Right cardiac atrium (tissue), 5 donors: Measurements from ENCODE around the gene LINC00632. TPM values are rescaled to one million over a fixed set of nuclear protein-coding genes. Genes with fewer than 3 reads are reported as not detected.
A peak's percentile ranks its signal among the peaks of the same experiment; 100 is the strongest.

Experiments used
- ATAC-seq, 2 donors: fragments of 200-7000 bp; cut with Tn5 transposase; one replicate each; pipeline versions ENCODE4 v1.8.0 to v1.9.1; 2020; ENCODE audit warnings: moderate library complexity in 2 of 2, mild to moderate bottlenecking in 1 of 2
- DNase-seq, 3 donors: peaks; one replicate each; pipeline ENCODE4 v3.0.0-alpha.2; 2020
- H3K27ac ChIP-seq: one replicate; pipeline ENCODE4 v1.5.1; 2013; ENCODE audit warnings: mild to moderate bottlenecking, low read length, control low read depth, moderate library complexity
- H3K27me3 ChIP-seq: one replicate; pipeline ENCODE4 v1.6.1; 2013; ENCODE audit not compliant: control insufficient read depth, insufficient read depth
- H3K4me1 ChIP-seq: one replicate; pipeline ENCODE4 v1.6.1; 2013; ENCODE audit warnings: low read length; ENCODE audit not compliant: control insufficient read depth, insufficient read depth
- H3K4me3 ChIP-seq: one replicate; pipeline ENCODE4 v1.5.1; 2013; ENCODE audit warnings: low read length, control low read depth
- H3K9me3 ChIP-seq: one replicate; pipeline ENCODE4 v1.6.1; 2013; ENCODE audit warnings: low read length; ENCODE audit not compliant: control insufficient read depth
- WGBS: extraction: QIAGEN DNeasy Blood & Tissue Kit; methylation state at CpG from one replicate; pipeline ENCODE4 v1.1.7; 2013; 5-methylcytosine and 5-hydroxymethylcytosine counted together
- intact Hi-C, 4 donors: fragments of 100-400 bp; cut with DNase I; formaldehyde crosslinking; loops; one replicate each; pipeline versions ENCODE4 v1.11.0 to v1.14.0; 2022 to 2023
- polyA plus RNA-seq: library from polyadenylated mRNA; stranded (reverse); fragments of 200-250 nt; gene quantifications from one replicate; pipeline ENCODE4 v1.2.3, GENCODE V29; 2013
- total RNA-seq, 4 donors: library from RNA; stranded (reverse); fragmentation: NEBNext Ultra II Directional; extraction: Animal tissue kit (Norgen Biotek cat#: 25700); gene quantifications; one replicate each; pipeline ENCODE4 v1.2.1, GENCODE V29; 2021
- donor health status: healthy with polysubstance abuse.
- donor health status: DM: no; HTN: yes; CAD: no.
- donor health status: DM: no; HTN: no; CAD: no.
- donor health status: DM: no; HTN: yes; CAD: no; lungs with severe emphysema.
- donor health status: DM: yes; HTN: yes; CAD: no.

LINC00632 gene
- total and polyA plus RNA-seq, 5 donors: 12.8 to 398 (median 305) TPM

DNA sequence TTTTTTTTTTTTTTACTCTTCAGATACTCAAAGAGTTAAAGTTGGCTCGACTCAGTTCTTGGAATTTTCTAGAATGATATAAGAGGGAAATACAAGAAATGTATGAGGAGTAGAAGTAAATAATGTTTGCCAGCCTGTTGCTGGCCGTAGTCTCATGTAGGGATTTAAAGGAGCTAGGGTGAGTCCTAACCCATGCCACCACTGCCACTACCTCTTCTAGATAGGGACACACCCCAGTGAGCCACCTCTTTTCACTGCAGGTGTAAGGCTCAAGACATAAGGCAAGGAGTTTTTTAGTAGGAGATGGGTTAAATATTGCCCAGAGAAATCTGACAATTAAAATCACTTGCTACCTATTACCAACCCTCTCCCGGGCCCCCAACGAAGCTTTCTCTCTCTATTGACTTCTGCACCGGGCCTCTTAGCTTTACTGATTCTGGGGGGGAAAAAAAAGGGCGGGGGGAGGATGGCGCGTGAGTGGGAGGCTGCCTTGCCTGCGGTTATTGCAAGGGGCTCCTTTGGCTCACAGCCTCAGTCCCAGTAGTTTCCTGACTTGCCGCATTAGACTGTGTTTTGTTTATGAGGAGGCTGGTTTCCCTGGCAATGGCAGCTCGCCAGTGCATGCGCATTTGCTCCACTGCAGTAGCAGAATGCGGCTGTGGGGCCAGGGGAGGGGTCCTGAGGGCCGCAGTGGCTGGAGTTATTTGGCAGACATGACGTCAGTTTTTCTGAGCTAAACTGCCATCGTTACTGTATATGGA, 3.0 kb downstream of the LINC00632 start:
- peak; percentile 73 to 90 (median 88) for DNase-seq
- H3K4me3 ChIP-seq: peak overlapping the region; percentile 55
- ATAC-seq: peak; percentile 84

DNA sequence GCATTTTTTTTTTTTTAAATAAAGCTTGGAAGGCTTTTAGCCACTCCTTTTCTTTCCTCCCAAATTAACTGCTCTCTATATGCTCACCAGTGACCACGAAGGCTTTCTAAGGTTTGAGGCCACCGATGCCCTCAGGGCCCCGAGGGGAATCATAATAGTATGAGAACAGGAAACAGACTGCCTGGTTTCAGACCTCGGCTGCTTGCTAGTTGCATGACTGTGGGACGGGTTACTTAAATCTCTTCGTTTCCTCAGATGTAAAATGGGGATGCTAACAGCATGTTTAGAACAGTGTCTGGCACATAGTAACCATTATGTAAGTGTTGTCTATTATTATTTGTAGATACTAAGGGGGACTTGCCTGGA, 3.6 kb downstream of the LINC00632 start:
- Histone ChIP-seq H3K27ac (no peak overlapping the region), H3K9me3 (no peaks in the 10 kb centered on the region), H3K4me1 (no peaks in the 10 kb centered on the region), H3K27me3 (no peaks in the 10 kb centered on the region), H3K4me3 (peak overlapping the region; percentile 55)
- no peak for DNase-seq
- peak in 1 of 2 donors; percentile 16 for ATAC-seq
- 12% methylated on average over 6 of the region's 6 CpGs for WGBS
- intact Hi-C loops: no loop called here

More for the DNA sequence above, 3.0 kb downstream of the LINC00632 start:
- Histone ChIP-seq H3K4me1 (no peaks in the 10 kb centered on the region), H3K9me3 (no peaks in the 10 kb centered on the region), H3K27ac (peak overlapping the region; percentile 45), H3K27me3 (no peaks in the 10 kb centered on the region)
- intact Hi-C loops: no loop called here
- WGBS: 4% methylated on average over 16 of the region's 16 CpGs

DNA sequence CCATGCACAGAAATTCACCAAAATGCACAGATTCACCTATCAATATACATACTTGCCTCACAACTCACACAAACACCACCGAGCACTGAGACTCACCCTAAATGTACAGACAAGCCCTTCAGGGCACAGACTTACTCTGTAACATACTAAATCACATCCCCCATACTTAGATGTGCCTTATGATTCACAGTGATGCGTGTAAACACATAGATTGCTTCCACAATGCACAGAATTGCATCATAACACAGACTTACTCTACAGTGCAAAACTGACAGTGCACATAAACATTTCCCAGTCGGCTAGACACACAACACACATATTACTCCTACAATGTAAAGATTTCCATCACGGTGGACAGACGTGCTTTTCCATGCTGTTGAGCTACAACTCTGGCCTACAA, 6.2 kb downstream of the LINC00632 start:
- no peak for DNase-seq
- intact Hi-C loops: no loop called here
- no peak for ATAC-seq
- Histone ChIP-seq H3K4me3 (no peak overlapping the region), H3K27ac (no peak overlapping the region), H3K4me1 (no peaks in the 10 kb centered on the region), H3K9me3 (no peaks in the 10 kb centered on the region), H3K27me3 (no peaks in the 10 kb centered on the region)
- 83% methylated on average over 5 of the region's 5 CpGs for WGBS

DNA sequence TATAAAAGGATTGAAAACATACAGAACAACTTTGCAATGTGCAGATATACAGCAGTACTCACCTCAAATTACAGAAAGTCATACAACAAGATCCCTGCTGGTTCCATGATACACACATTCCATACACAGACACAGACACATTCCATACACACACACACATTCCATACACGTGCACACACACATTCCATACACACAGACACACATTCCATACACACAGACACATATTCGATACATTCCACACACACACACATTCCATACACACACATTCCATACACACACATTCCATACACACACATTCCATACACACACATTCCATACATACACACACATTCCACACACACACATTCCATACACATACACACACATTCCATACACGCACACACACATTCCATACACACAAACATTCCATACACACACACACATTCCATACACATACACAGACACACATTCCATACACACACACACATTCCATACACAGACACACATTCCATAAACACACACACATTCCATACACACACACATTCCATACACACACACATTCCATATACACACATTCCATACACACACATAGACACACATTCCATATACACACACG, 13.7 kb downstream of the LINC00632 start:
- WGBS: 46% methylated on average over 4 of the region's 4 CpGs
- Histone ChIP-seq H3K4me3 (no peak overlapping the region), H3K27ac (no peak overlapping the region), H3K4me1 (no peaks in the 10 kb centered on the region), H3K27me3 (no peaks in the 10 kb centered on the region), H3K9me3 (no peaks in the 10 kb centered on the region)
- DNase-seq (no peak), ATAC-seq (no peak)
- intact Hi-C loops: no loop called here

DNA sequence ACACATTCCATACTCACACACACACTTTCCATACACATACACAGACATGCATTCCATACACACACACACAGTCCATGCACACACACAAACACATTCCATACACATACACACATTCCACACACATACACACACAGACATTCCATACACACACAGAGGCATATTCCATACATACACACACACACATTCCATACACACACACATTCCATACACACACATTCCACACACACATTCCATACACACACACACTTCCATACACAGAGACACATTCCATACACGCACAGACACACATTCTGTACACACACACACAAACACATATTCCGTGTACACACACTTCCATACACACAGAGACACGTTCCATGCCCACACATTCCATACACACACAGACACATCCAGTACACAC, 14.8 kb downstream of the LINC00632 start:
- Histone ChIP-seq H3K9me3 (no peaks in the 10 kb centered on the region), H3K4me1 (no peaks in the 10 kb centered on the region), H3K4me3 (no peak overlapping the region), H3K27ac (no peak overlapping the region), H3K27me3 (no peaks in the 10 kb centered on the region)
- ATAC-seq: no peak
- 89% methylated on average over 3 of the region's 3 CpGs for WGBS
- DNase-seq: no peak
- intact Hi-C loops: no loop called here

DNA sequence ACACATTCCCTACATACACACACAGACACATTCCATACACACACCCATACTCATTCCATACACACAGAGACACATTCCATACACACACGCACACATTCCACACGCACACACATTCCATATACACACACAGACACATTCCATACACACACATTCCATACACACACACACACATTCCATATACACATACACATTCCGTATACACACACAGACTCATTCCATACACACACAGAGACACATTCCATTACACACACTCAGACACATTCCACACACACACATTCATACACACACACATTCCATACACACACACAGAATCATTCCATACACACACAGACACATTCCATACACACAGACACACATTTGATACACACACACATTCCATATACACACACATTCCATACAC, 15.2 kb downstream of the LINC00632 start:
- Histone ChIP-seq H3K27ac (no peak overlapping the region), H3K27me3 (no peaks in the 10 kb centered on the region), H3K9me3 (no peaks in the 10 kb centered on the region), H3K4me3 (no peak overlapping the region), H3K4me1 (no peaks in the 10 kb centered on the region)
- no peak for ATAC-seq
- WGBS: 74% methylated on average over 3 of the region's 3 CpGs
- intact Hi-C loops: no loop called here
- no peak for DNase-seq

DNA sequence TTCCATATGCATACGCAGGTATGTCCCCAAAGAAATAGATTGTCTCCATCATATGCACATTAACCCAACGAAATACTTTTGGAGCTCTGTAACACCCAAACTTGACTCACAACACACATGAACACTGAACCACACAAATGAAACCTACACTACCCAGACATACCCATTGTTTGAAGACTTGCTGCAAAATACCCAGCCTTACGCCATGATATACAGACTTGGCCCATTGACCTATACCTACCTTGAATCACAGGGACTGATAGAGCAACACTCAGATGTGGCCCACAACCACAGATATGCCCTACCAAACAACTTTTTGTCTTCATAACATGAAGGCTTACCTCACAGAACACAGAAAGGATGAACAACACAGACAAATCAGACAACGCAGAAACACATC, 15.9 kb downstream of the LINC00632 start:
- intact Hi-C loops: no loop called here
- WGBS: 94% methylated on average over 4 of the region's 4 CpGs
- no peaks in the 10 kb centered on the region for H3K27me3 ChIP-seq

DNA sequence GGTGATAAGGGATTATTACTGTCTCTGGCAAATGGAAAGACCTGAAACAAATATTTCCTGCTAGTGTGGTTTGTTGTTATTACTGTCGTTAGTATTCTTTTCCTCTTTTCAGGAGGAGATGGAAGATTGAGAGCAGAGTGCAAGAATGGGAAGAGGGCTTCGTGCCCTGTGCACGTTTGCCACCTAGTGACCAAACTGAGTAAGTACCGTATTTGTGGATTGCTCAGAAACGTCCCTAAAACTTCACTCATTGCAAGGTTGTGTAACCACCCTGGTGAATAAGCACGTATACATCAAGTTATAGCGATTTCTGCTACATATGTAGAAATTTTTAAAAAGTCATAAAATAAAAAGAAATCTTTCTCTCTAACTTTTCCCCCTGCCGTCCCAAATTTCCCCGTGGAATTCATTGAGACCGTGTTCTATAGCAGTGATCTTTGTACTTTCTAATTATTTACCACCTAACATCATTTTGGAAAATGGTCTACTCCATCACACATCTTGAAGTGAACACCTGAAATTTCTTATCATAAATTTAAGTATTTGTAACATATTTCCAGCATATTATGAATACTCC, 24.3 kb downstream of the LINC00632 start:
- DNase-seq (no peak), ATAC-seq (peak; percentile 64 to 66)
- no peak overlapping the region for H3K27ac ChIP-seq
- no peak overlapping the region for H3K4me3 ChIP-seq
- 27% methylated on average over 10 of the region's 10 CpGs for WGBS
- H3K4me1 ChIP-seq: no peaks in the 10 kb centered on the region
- intact Hi-C loops: loop anchor here in 2 of 4 donors (2.0 kb wide), 2 partner anchors 33 to 35 kb away; no protein-coding TSS in a partner anchor
- no peaks in the 10 kb centered on the region for H3K9me3 ChIP-seq
- no peaks in the 10 kb centered on the region for H3K27me3 ChIP-seq

More for the DNA sequence above, 15.9 kb downstream of the LINC00632 start:
- Histone ChIP-seq H3K9me3 (no peaks in the 10 kb centered on the region), H3K4me3 (no peak overlapping the region), H3K27ac (no peak overlapping the region), H3K4me1 (no peaks in the 10 kb centered on the region)
- DNase-seq (no peak), ATAC-seq (no peak)

DNA sequence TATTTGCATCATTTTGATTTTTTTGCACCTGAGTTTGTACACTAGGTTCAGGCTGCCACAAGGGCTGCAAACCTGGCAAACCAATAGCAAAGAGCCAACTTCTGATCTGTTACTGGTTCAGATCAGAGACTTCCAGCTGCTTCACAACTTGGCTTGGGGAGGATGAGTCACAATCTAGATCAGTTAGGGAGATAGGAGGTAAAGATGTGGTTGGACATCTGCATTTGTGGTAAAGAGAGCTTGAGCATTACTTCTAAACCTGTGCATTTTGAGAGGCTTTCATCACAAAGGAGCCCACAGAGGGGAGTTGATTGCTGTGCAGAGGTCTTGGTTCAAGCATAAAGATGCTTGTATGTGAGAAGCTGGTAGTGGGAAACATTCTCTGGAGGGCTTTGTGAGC, 34.5 kb downstream of the LINC00632 start:
- no peak for DNase-seq
- ATAC-seq: no peak
- no peaks in the 10 kb centered on the region for H3K9me3 ChIP-seq
- H3K27ac ChIP-seq: no peak overlapping the region
- H3K4me1 ChIP-seq: no peaks in the 10 kb centered on the region
- no peaks in the 10 kb centered on the region for H3K27me3 ChIP-seq
- H3K4me3 ChIP-seq: no peak overlapping the region
- intact Hi-C loops: no loop called here

DNA sequence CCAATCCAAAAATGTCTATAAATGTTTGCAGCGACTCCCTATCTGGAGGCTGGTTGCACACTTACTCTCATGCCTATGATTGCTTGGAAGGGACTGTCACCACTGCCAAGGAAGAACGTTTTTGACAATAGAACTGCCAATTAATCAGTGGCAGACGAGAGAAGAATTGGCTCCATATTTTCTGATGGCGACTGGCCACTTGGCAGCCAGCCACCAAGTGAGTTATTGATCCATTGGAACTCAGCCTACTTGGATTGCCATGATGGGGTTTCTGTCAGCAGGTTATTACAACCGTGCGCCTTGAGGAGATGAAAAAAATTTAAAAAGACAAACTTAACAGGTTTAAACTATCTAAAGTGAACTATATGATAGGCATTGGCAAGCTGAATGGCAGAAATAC, 47.4 kb downstream of the LINC00632 start:
- Histone ChIP-seq H3K9me3 (no peaks in the 10 kb centered on the region), H3K4me1 (no peaks in the 10 kb centered on the region), H3K27ac (no peak overlapping the region), H3K4me3 (no peak overlapping the region), H3K27me3 (no peaks in the 10 kb centered on the region)
- DNase-seq (no peak), ATAC-seq (no peak)
- intact Hi-C loops: no loop called here
- WGBS: 57% methylated on average over 6 of the region's 6 CpGs

DNA sequence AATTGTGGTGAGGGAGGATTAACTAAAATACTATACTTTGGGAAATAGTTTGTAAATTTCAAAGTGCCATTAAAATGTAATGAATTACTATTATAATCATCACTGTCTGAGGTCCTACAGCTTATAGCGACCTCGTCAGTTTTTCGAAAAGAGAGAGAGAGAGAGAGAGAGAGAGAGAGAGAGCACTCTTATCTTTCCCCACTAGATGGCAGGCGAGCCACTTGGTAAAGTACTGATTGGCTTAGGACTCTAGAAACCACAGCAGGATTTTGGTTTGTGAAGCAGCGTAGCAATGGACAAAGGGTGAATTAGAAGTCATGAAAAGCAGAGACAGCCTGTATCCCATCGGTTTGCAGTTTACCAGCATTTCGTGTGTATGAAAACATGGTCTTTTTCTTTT, 52.5 kb downstream of the LINC00632 start:
- H3K4me3 ChIP-seq: no peak overlapping the region
- H3K27me3 ChIP-seq: no peaks in the 10 kb centered on the region
- DNase-seq (peak in 1 of 3 donors; percentile 21), ATAC-seq (peak; percentile 74 to 76)
- H3K27ac ChIP-seq: no peak overlapping the region
- intact Hi-C loops: no loop called here
- no peaks in the 10 kb centered on the region for H3K4me1 ChIP-seq
- 2% methylated on average over 7 of the region's 7 CpGs for WGBS
- H3K9me3 ChIP-seq: no peaks in the 10 kb centered on the region
